Activated CD8-positive, alpha-beta memory T cell treated with anti-CD3 and anti-CD28 coated beads for 36 hours (primary cell): Measurements from ENCODE around the gene ZC2HC1C. TPM values are rescaled to one million over a fixed set of nuclear protein-coding genes. Genes with fewer than 3 reads are reported as not detected.

Source experiments
- CTCF ChIA-PET: fragments of 350-600 bp; sonication (Branson Sonifier 250); formaldehyde crosslinking; loops from one replicate; lab custom pipeline; 2021; ENCODE audit warnings: antibody characterized with exemption; lab: Charles Lee
- POLR2A ChIA-PET: fragments of 350-600 bp; sonication (Branson Sonifier 250); formaldehyde crosslinking; loops from one replicate; lab custom pipeline; 2021; ENCODE audit warnings: antibody characterized with exemption; lab: Charles Lee
- total RNA-seq, 2 experiments: library from RNA; stranded (reverse); gene quantifications; one replicate each; pipeline ENCODE4 v1.2.3, GENCODE V29; 2021

The ZC2HC1C gene
- total RNA-seq, 2 experiments from 2014 or later, result 0.97 to 2.2 TPM

GRCh38 chr14:75081660-75082229 is 12.3 kb downstream of the ZC2HC1C start:
- CTCF ChIA-PET, result no interaction called here
- POLR2A ChIA-PET, result no interaction called here

GRCh38 chr14:75083271-75083670 is 13.8 kb downstream of the ZC2HC1C start:
- CTCF ChIA-PET, result interaction anchor here (1.2 kb wide), 1 partner anchor 138 kb away, joined by 3 read pairs; no protein-coding TSS in a partner anchor
- POLR2A ChIA-PET, result no interaction called here

DNA sequence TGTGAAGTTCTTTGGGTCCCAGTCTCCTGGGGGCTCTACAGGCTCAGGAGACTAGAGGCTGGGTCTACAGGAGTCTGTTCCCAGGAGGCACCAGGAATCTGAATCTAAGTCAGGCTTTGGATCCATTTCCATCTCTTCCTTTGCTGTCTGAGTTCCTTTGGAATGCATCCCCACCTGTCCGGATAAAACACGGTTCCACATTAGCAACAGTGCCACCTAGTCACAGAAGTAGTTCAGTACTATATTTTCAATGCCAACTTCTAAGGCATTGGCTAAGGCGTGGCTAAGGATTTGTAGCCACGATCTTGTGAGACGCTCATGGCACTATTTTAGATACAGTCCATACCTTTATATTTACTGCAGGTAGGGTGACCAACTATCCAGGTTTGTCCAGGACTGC is 15.1 kb downstream of the ZC2HC1C start:
- CTCF ChIA-PET, result no interaction called here
- POLR2A ChIA-PET, result no interaction called here

- CTCF ChIA-PET, result interaction anchor here (0.7 to 4.0 kb wide), 18 partner anchors 13 to 479 kb away, joined by 3 to 40 read pairs (median 3); partner anchors contain the start of genes RPS6KL1 and ZC2HC1C
- POLR2A ChIA-PET, result no interaction called here
Observed at GRCh38 chr14:75088153-75088552, 18.7 kb downstream of the ZC2HC1C start.

- ChIA-PET CTCF (interaction anchor here (0.6 to 4.0 kb wide), 20 partner anchors 13 to 480 kb away, joined by 3 to 40 read pairs (median 3); partner anchors contain the start of genes RPS6KL1 and ZC2HC1C), POLR2A (no interaction called here)
Observed at GRCh38 chr14:75088566-75089373, 19.3 kb downstream of the ZC2HC1C start.

- CTCF ChIA-PET, result no interaction called here
- POLR2A ChIA-PET, result interaction anchor here (0.7 kb wide), 1 partner anchor 476 kb away, joined by 7 read pairs; no protein-coding TSS in a partner anchor
Observed at GRCh38 chr14:75090353-75090752, 20.9 kb downstream of the ZC2HC1C start.

GRCh38 chr14:75091251-75091650 is 21.8 kb downstream of the ZC2HC1C start:
- POLR2A ChIA-PET, result no interaction called here
- CTCF ChIA-PET, result no interaction called here

DNA sequence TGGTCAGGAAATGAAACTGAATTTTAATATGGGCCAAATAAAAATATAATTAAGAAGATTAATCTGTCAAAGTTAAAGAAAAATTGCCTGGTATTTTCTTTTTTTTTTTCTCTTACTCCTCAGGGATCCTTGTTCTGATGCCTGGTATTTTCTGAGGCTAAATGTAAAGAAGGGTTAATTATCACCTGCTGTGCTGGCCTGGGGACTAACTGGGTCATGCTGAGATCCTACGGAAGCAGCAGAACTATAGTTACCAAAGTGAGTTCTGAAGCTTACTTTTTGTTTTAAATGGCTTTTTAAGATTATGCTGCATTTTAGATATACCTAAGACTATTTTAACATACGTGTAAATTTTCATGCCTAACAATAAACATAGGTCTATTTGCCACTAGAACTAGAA is 23.3 kb downstream of the ZC2HC1C start:
- ChIA-PET POLR2A (interaction anchor here (0.6 kb wide), 1 partner anchor 131 kb away, joined by 3 read pairs; no protein-coding TSS in a partner anchor), CTCF (no interaction called here)

- ChIA-PET POLR2A (no interaction called here), CTCF (no interaction called here)
Observed at GRCh38 chr14:75094896-75095295, 25.5 kb downstream of the ZC2HC1C start.

DNA sequence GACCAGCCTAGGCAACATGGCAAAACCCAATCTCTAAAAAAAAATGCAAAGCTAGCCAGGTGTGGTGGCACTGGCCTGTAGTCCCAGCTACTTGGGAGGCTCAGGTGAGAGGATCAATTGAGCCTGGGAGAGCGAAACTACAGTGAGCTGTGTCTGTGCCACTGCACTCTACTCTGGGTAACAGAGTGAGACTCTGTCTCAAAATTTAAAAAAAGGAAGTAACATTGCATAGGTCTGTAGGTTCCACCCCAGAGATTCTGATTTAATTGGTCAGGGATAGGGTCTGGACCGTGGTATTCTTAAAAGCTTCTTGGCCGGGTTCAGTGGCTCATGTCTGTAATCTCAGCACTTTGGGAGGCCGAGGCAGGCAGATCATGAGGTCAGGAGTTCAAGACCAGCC is 26.2 kb downstream of the ZC2HC1C start:
- ChIA-PET CTCF (no interaction called here), POLR2A (no interaction called here)

GRCh38 chr14:75096959-75097358 is 27.5 kb downstream of the ZC2HC1C start:
- ChIA-PET POLR2A (no interaction called here), CTCF (no interaction called here)

DNA sequence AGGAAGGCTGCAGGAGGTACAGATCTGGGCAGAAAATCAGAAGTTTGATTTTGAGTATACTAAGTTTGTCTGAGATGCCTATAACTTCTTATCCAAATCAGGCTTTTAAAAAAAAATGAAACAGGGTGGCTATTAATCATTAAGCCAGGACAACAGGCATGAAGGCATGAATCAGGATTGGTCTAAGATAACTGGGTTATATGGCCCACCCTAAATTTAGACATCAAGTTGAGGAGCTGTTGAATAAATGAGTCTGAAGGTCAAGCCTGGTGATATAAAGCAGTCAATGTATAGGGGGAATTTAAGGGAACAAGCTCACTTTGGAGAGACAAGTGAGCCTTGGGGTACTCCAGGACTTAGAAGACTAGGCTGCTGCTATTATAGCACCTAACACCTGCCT is 28.8 kb downstream of the ZC2HC1C start:
- ChIA-PET POLR2A (no interaction called here), CTCF (interaction anchor here (0.6 kb wide), 1 partner anchor 1249 kb away, joined by 4 read pairs; no protein-coding TSS in a partner anchor)

DNA sequence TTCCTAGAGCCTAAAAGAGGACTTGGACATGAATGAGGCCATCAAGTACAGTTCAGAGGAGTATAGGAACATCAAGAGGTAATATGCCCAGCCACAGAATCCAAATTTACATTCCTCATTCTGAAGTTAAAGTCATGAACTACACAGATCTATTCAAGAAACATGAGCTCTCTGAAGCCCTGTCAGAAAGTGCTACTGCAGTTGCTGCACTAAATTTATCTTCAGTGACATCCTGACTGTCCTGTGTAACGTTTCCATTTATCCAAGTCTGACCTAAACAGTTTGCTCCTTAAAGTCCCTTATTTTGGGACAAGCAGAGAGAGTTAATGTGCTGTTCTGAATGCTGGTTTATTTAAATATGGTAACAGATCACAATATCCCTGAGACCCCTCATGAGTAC is 29.2 kb downstream of the ZC2HC1C start:
- POLR2A ChIA-PET, result no interaction called here

GRCh38 chr14:75101491-75101890 is 32.0 kb downstream of the ZC2HC1C start:
- ChIA-PET POLR2A (no interaction called here), CTCF (no interaction called here)

More for the DNA sequence above, 29.2 kb downstream of the ZC2HC1C start:
- CTCF ChIA-PET, result no interaction called here

DNA sequence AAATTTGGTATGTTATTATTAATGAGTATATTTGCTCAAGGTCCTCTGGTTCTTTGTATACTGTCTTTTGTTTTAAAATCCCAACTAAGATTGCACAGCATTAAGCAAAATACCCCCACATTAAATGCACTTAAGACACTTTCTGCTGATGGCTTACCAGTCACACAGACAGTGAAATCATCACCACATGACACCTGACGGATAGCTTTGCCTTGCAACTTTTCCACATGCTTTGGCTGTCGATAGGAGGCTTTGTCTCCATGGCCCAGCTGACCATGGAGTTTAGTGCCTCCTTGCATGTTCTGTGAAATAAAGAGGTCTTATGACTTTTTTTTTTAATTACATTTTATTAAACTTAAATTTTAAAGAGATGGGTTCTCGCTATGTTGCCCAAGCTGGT is 37.7 kb downstream of the ZC2HC1C start:
- ChIA-PET CTCF (no interaction called here), POLR2A (interaction anchor here (0.7 kb wide), 1 partner anchor 217 kb away, joined by 5 read pairs; no protein-coding TSS in a partner anchor)

GRCh38 chr14:75109877-75110276 is 40.4 kb downstream of the ZC2HC1C start:
- ChIA-PET POLR2A (no interaction called here), CTCF (no interaction called here)

DNA sequence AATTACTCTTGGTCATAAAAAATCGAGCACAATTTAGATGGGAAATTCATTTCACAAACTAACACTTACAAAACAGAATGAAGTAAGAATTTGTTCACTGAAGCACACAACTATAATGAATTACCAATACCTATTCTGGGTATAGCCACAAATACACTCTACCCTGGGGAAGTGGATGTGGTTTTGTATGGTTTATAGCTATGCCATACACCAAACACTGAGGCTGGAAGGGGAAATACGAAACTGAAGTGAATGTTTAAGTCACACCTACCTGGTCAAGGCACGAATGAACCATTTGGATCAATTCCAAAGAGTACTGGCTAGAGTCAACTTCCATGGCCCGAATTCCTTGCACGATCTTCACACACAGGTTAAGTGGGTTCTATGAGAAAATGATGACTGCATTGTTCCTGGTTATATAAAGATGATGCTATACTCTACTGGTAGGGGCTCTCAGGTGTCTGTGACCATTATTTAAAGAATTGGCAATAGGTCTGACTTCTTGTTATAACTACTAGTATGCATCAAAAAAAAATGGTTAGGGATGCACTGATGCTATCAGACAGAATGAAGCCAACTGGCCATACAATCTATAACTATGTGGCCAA is 44.6 kb downstream of the ZC2HC1C start:
- ChIA-PET CTCF (interaction anchor here (0.5 kb wide), 1 partner anchor 191 kb away, joined by 4 read pairs; no protein-coding TSS in a partner anchor), POLR2A (no interaction called here)

DNA sequence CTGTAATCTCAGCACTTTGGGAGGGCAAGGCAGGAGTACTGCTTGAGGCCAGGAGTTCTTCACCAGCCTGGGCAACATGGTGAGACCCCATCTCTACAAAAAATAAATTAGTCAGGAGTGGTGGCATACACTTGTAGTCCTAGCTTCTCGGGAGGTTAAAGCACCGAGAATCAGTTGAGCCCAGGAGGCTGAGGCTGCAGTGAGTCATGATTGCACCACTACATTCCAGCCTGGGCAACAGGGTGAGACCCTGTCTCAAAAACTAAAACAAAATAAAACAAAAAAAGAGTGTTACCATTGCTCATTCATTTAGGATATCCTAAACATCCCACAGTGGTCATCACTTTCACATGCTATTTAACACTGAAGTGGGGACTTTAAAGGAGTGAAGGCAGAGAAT is 49.6 kb downstream of the ZC2HC1C start:
- POLR2A ChIA-PET, result no interaction called here
- CTCF ChIA-PET, result interaction anchor here (2.1 kb wide), 1 partner anchor 172 kb away, joined by 4 read pairs; no protein-coding TSS in a partner anchor

DNA sequence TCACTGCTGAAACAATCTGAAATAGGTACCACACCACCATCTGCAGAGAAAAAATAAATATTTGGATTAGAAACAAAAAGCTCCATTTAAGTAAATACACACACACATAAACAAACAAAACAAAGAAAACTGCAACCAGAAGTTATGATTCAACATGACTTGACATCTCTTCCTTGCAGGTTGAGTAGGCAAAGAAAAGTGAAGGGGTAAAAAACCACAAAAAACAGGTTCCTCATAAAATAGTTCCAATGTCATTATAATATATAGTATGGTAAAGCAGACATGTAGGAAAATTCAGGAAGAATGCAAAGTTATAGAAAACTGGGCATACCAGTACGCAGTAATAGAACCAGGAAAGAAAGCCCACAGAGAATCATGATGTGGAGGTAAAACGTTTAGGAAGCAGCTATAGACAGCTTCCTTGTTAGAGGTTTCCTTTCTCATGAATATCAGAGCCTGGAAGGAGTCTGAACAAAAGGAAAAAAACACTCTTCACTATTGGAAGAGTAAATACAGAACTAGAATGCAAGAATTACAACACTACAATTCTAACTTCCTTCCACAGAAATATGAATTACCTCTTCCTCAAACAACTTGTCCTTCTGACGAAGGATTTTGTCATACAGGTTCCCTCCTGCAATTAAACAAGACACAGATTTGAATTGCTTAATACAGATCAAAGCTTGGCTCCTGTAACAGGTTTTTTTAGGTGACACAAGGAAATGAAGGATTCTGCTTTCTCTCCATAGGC is 51.3 kb downstream of the ZC2HC1C start:
- CTCF ChIA-PET, result interaction anchor here (2.1 kb wide), 1 partner anchor 174 kb away, joined by 4 read pairs; no protein-coding TSS in a partner anchor
- POLR2A ChIA-PET, result interaction anchor here (0.7 kb wide), 1 partner anchor 450 kb away, joined by 4 read pairs; no protein-coding TSS in a partner anchor
